ENCODE results near the gene FKBP1A.

The FKBP1A gene

GRCh38 chr20:1360094-1360846 lies 32.6 kb downstream of the FKBP1A start:
- Histone ChIP-seq H2BK12ac (ENCODE audit: low read length) (no peak overlapping the region), H3K9ac (ENCODE audit: low read length) (no peak overlapping the region), H3K79me1 (ENCODE audit: low read length) (no peaks in the 10 kb centered on the region), H3K14ac (ENCODE audit: low read length) (no peak overlapping the region), H3K27me3 (ENCODE audit: insufficient read depth, low read length) (no peaks in the 10 kb centered on the region), H3K23ac (ENCODE audit: low read length) (no peak overlapping the region), H2AFZ (ENCODE audit: insufficient read depth, low read length, poor library complexity) (no peak overlapping the region), H3K4ac (ENCODE audit: low read depth, low read length) (no peak overlapping the region), H3K4me2 (ENCODE audit: low read length) (no peak overlapping the region), H4K91ac (ENCODE audit: low read depth, low read length) (no peak overlapping the region), H3K9me3 (ENCODE audit: insufficient read depth, low read depth, low read length) (no peaks in the 10 kb centered on the region), H3K4me1 (ENCODE audit: control insufficient read depth in 1 of 2, insufficient read depth in 2 of 2, low read length in 2 of 2) (no peaks in the 10 kb centered on the region), H2BK5ac (ENCODE audit: low read depth, low read length, poor library complexity) (no peak overlapping the region), H3K18ac (ENCODE audit: low read length) (no peak overlapping the region), H4K8ac (ENCODE audit: low read depth, low read length) (no peak overlapping the region), H3K79me2 (ENCODE audit: control insufficient read depth, insufficient read depth, low read length, poor library complexity) (no peaks in the 10 kb centered on the region), H3K36me3 (ENCODE audit: control insufficient read depth in 1 of 2, insufficient read depth in 2 of 2, low read length in 2 of 2) (peaks cover 9 to 21% of the 10 kb centered on the region in 2 experiments), H2AK5ac (ENCODE audit: low read length) (no peak overlapping the region), H3K27ac (ENCODE audit: low read depth, low read length) (no peak overlapping the region), H4K12ac (ENCODE audit: low read depth, low read length) (no peak overlapping the region), H3K4me3 (ENCODE audit: low read depth, low read length) (no peak overlapping the region), H2BK120ac (ENCODE audit: insufficient read depth, low read length, poor library complexity) (no peak overlapping the region)
- WGBS (ENCODE audit: extremely low coverage, insufficient coverage, insufficient read length), result no CpG with 5 or more reads among the region's 7 CpGs
- DNase-seq, result no peak

GRCh38 chr20:1357921-1358671 lies 34.8 kb downstream of the FKBP1A start:
- no peak overlapping the region for H4K91ac ChIP-seq (ENCODE audit: low read depth, low read length)
- H2BK5ac ChIP-seq (ENCODE audit: low read depth, low read length, poor library complexity), result no peak overlapping the region
- H3K36me3 ChIP-seq (ENCODE audit: control insufficient read depth in 1 of 2, insufficient read depth in 2 of 2, low read length in 2 of 2), result peaks cover 17 to 27% of the 10 kb centered on the region in 2 experiments
- no peaks in the 10 kb centered on the region for H3K79me2 ChIP-seq (ENCODE audit: control insufficient read depth, insufficient read depth, low read length, poor library complexity)
- no peak overlapping the region for H3K27ac ChIP-seq (ENCODE audit: low read depth, low read length)
- no peak overlapping the region for H4K12ac ChIP-seq (ENCODE audit: low read depth, low read length)
- no peaks in the 10 kb centered on the region for H3K79me1 ChIP-seq (ENCODE audit: low read length)
- no peak overlapping the region for H3K4ac ChIP-seq (ENCODE audit: low read depth, low read length)
- H3K4me3 ChIP-seq (ENCODE audit: low read depth, low read length), result no peak overlapping the region
- H3K4me2 ChIP-seq (ENCODE audit: low read length), result no peak overlapping the region
- no peak overlapping the region for H3K9ac ChIP-seq (ENCODE audit: low read length)
- H3K4me1 ChIP-seq (ENCODE audit: control insufficient read depth in 1 of 2, insufficient read depth in 2 of 2, low read length in 2 of 2), result no peaks in the 10 kb centered on the region
- no peak overlapping the region for H3K14ac ChIP-seq (ENCODE audit: low read length)
- H3K18ac ChIP-seq (ENCODE audit: low read length), result no peak overlapping the region
- H3K9me3 ChIP-seq (ENCODE audit: insufficient read depth, low read depth, low read length), result no peaks in the 10 kb centered on the region
- no peak overlapping the region for H4K8ac ChIP-seq (ENCODE audit: low read depth, low read length)
- H2AFZ ChIP-seq (ENCODE audit: insufficient read depth, low read length, poor library complexity), result no peak overlapping the region
- no peak overlapping the region for H2BK12ac ChIP-seq (ENCODE audit: low read length)
- no peak overlapping the region for H3K23ac ChIP-seq (ENCODE audit: low read length)
- no peak for DNase-seq
- H2BK120ac ChIP-seq (ENCODE audit: insufficient read depth, low read length, poor library complexity), result no peak overlapping the region
- WGBS (ENCODE audit: extremely low coverage, insufficient coverage, insufficient read length), result no CpG with 5 or more reads among the region's 9 CpGs
- no peaks in the 10 kb centered on the region for H3K27me3 ChIP-seq (ENCODE audit: insufficient read depth, low read length)
- no peak overlapping the region for H2AK5ac ChIP-seq (ENCODE audit: low read length)

- H4K12ac ChIP-seq (ENCODE audit: low read depth, low read length), result no peak overlapping the region
- H2AFZ ChIP-seq (ENCODE audit: insufficient read depth, low read length, poor library complexity), result no peak overlapping the region
- peaks cover 15% of the 10 kb centered on the region in 2 experiments for H3K36me3 ChIP-seq (ENCODE audit: control insufficient read depth in 1 of 2, insufficient read depth in 2 of 2, low read length in 2 of 2)
- H3K14ac ChIP-seq (ENCODE audit: low read length), result no peak overlapping the region
- H3K18ac ChIP-seq (ENCODE audit: low read length), result no peak overlapping the region
- no peaks in the 10 kb centered on the region for H3K79me2 ChIP-seq (ENCODE audit: control insufficient read depth, insufficient read depth, low read length, poor library complexity)
- no peak for DNase-seq
- no peak overlapping the region for H2BK5ac ChIP-seq (ENCODE audit: low read depth, low read length, poor library complexity)
- no peaks in the 10 kb centered on the region for H3K9me3 ChIP-seq (ENCODE audit: insufficient read depth, low read depth, low read length)
- H3K27me3 ChIP-seq (ENCODE audit: insufficient read depth, low read length), result no peaks in the 10 kb centered on the region
- H3K27ac ChIP-seq (ENCODE audit: low read depth, low read length), result no peak overlapping the region
- H3K23ac ChIP-seq (ENCODE audit: low read length), result no peak overlapping the region
- no peak overlapping the region for H4K8ac ChIP-seq (ENCODE audit: low read depth, low read length)
- no peak overlapping the region for H3K4me2 ChIP-seq (ENCODE audit: low read length)
- no peak overlapping the region for H2BK120ac ChIP-seq (ENCODE audit: insufficient read depth, low read length, poor library complexity)
- H3K4ac ChIP-seq (ENCODE audit: low read depth, low read length), result no peak overlapping the region
- H3K4me3 ChIP-seq (ENCODE audit: low read depth, low read length), result no peak overlapping the region
- no peaks in the 10 kb centered on the region for H3K4me1 ChIP-seq (ENCODE audit: control insufficient read depth in 1 of 2, insufficient read depth in 2 of 2, low read length in 2 of 2)
- H2AK5ac ChIP-seq (ENCODE audit: low read length), result no peak overlapping the region
- no peaks in the 10 kb centered on the region for H3K79me1 ChIP-seq (ENCODE audit: low read length)
- no peak overlapping the region for H4K91ac ChIP-seq (ENCODE audit: low read depth, low read length)
- H3K9ac ChIP-seq (ENCODE audit: low read length), result no peak overlapping the region
- H2BK12ac ChIP-seq (ENCODE audit: low read length), result no peak overlapping the region
Observed at GRCh38 chr20:1353956-1354355, 38.9 kb downstream of the FKBP1A start.

- Histone ChIP-seq H2BK120ac (ENCODE audit: insufficient read depth, low read length, poor library complexity) (no peak overlapping the region), H3K18ac (ENCODE audit: low read length) (no peak overlapping the region), H4K8ac (ENCODE audit: low read depth, low read length) (no peak overlapping the region), H3K9me3 (ENCODE audit: insufficient read depth, low read depth, low read length) (no peaks in the 10 kb centered on the region), H2BK5ac (ENCODE audit: low read depth, low read length, poor library complexity) (no peak overlapping the region), H3K14ac (ENCODE audit: low read length) (no peak overlapping the region), H3K36me3 (ENCODE audit: control insufficient read depth in 1 of 2, insufficient read depth in 2 of 2, low read length in 2 of 2) (no peaks in the 10 kb centered on the region), H2AFZ (ENCODE audit: insufficient read depth, low read length, poor library complexity) (no peak overlapping the region), H3K4me3 (ENCODE audit: low read depth, low read length) (no peak overlapping the region), H3K4ac (ENCODE audit: low read depth, low read length) (no peak overlapping the region), H4K12ac (ENCODE audit: low read depth, low read length) (no peak overlapping the region), H3K27me3 (ENCODE audit: insufficient read depth, low read length) (no peaks in the 10 kb centered on the region), H3K79me1 (ENCODE audit: low read length) (no peaks in the 10 kb centered on the region), H2AK5ac (ENCODE audit: low read length) (no peak overlapping the region), H2BK12ac (ENCODE audit: low read length) (no peak overlapping the region), H3K9ac (ENCODE audit: low read length) (no peak overlapping the region), H4K91ac (ENCODE audit: low read depth, low read length) (no peak overlapping the region), H3K79me2 (ENCODE audit: control insufficient read depth, insufficient read depth, low read length, poor library complexity) (no peaks in the 10 kb centered on the region), H3K27ac (ENCODE audit: low read depth, low read length) (no peak overlapping the region), H3K4me2 (ENCODE audit: low read length) (no peak overlapping the region), H3K23ac (ENCODE audit: low read length) (no peak overlapping the region), H3K4me1 (ENCODE audit: control insufficient read depth in 1 of 2, insufficient read depth in 2 of 2, low read length in 2 of 2) (peaks cover 0 to 5% of the 10 kb centered on the region in 2 experiments)
- no peak for DNase-seq
- WGBS (ENCODE audit: extremely low coverage, insufficient coverage, insufficient read length), result no CpG with 5 or more reads among the region's 2 CpGs
Observed at GRCh38 chr20:1346315-1346969, 46.4 kb downstream of the FKBP1A start.
